K562 (cell line): ENCODE results near the gene PRDM16. TPM values are rescaled to one million over a fixed set of nuclear protein-coding genes. Genes with fewer than 3 reads are reported as not detected.

Experiments used
- ADNP ChIP-seq: fragments of 200-800 bp; sonication (Bioruptor generic); IDR thresholded peaks from 2 replicates; pipeline ENCODE4 v1.6.1; 2016; ENCODE audit warnings: missing genetic modification characterization, missing compliant biosample characterization
- ATF6 ChIP-seq: sonication (generic); formaldehyde crosslinking; IDR thresholded peaks from 2 replicates; pipeline ENCODE4 v1.4.0; 2020; ENCODE audit warnings: mild to moderate bottlenecking, missing genetic modification reagents
- BDP1 ChIP-seq: IDR thresholded peaks from 3 replicates; pipeline ENCODE4 v1.6.1; 2011; ENCODE audit not compliant: insufficient read length, insufficient read depth
- ETS2 ChIP-seq: IDR thresholded peaks from 2 replicates; pipeline ENCODE4 v1.6.1; 2016; ENCODE audit warnings: borderline replicate concordance, missing genetic modification characterization, mild to moderate bottlenecking, moderate library complexity, missing compliant biosample characterization; ENCODE audit not compliant: poor library complexity, severe bottlenecking
- ETV6 ChIP-seq, 3 experiments: fragments of 150-350 bp in 1 of 3; sonication (generic) in 1 of 3; formaldehyde crosslinking in 1 of 3; IDR thresholded peaks; 2 replicates each; pipeline versions ENCODE4 v1.6.1 to v1.8.0; 2014 to 2022; ENCODE audit warnings: borderline replicate concordance in 2 of 3, low read depth in 2 of 3, antibody characterized with exemption in 1 of 3, low read length in 1 of 3, mild to moderate bottlenecking in 1 of 3, missing genetic modification reagents in 1 of 3
- HOMEZ ChIP-seq: fragments of 250-450 bp; sonication (Bioruptor Pico); IDR thresholded peaks from 2 replicates; pipeline ENCODE4 v1.4.0; 2020; ENCODE audit warnings: mild to moderate bottlenecking, moderate library complexity
- KLF6 ChIP-seq: fragments of 250-450 bp; sonication (Bioruptor Pico); IDR thresholded peaks from 2 replicates; pipeline ENCODE4 v1.4.0; 2020; ENCODE audit warnings: mild to moderate bottlenecking, moderate library complexity, borderline replicate concordance
- NONO ChIP-seq, 2 experiments: fragments of 200-400 bp in 1 of 2; fragments of 450-650 bp in 1 of 2; formaldehyde crosslinking in 1 of 2; IDR thresholded peaks; 2 replicates each; pipeline ENCODE4 v1.6.1; 2017; ENCODE audit warnings: low read depth in 2 of 2, mild to moderate bottlenecking in 2 of 2, moderate library complexity in 2 of 2, low read length in 1 of 2
- RAD21 ChIP-seq, 2 experiments: fragments of 250-450 bp in 1 of 2; fragments of 450-650 bp in 1 of 2; sonication (Bioruptor Pico) in 1 of 2; formaldehyde crosslinking in 1 of 2; IDR thresholded peaks in 1 of 2; conservative IDR thresholded peaks in 1 of 2; 2 replicates each; pipeline versions ENCODE4 v1.4.0 to v1.8.0; 2020 to 2022; ENCODE audit warnings: mild to moderate bottlenecking in 2 of 2, moderate library complexity in 1 of 2
- RBM39 ChIP-seq: fragments of 200-400 bp; formaldehyde crosslinking; optimal IDR thresholded peaks from 2 replicates; pipeline ENCODE3; 2018; ENCODE audit warnings: low read depth, low read length
- ZBTB11 ChIP-seq, 3 experiments: fragments of 200-800 bp in 1 of 3; fragments of 250-450 bp in 1 of 3; fragments of 450-650 bp in 1 of 3; sonication (Bioruptor Pico) in 1 of 3; sonication (Bioruptor generic) in 1 of 3; formaldehyde crosslinking in 1 of 3; IDR thresholded peaks; 2 replicates each; pipeline versions ENCODE4 v1.6.1 to v1.8.0; 2016 to 2022; ENCODE audit warnings: mild to moderate bottlenecking in 2 of 3, missing genetic modification characterization in 2 of 3, missing compliant biosample characterization in 1 of 3, moderate library complexity in 1 of 3
- ZBTB5 ChIP-seq: fragments of 450-650 bp; IDR thresholded peaks from 2 replicates; pipeline ENCODE4 v1.6.1; 2017; ENCODE audit warnings: antibody characterized with exemption
- ZFP30 ChIP-seq: fragments of 250-450 bp; sonication (Bioruptor Pico); IDR thresholded peaks from 2 replicates; pipeline ENCODE4 v1.8.0; 2022; ENCODE audit warnings: moderate library complexity, mild to moderate bottlenecking, inconsistent platforms, borderline replicate concordance
- ZNF134 ChIP-seq: fragments of 250-450 bp; sonication (Bioruptor Pico); conservative IDR thresholded peaks from 2 replicates; pipeline ENCODE4 v1.4.0; 2020
- polyA plus RNA-seq, 8 experiments: library from polyadenylated mRNA; depleted of rRNA in 4 of 8; stranded (reverse) in 5 of 8; unstranded in 3 of 8; fragments of >200 nt; fragmentation: Nextera tagmentation in 2 of 8; fragmentation: Illumina TruSeq in 1 of 8; extraction: Ambion mirVana in 2 of 8; extraction: Trizol in 1 of 8; gene quantifications; 2 replicates each; pipeline versions ENCODE4 v1.2.1 to v1.2.3, GENCODE V29; 2011 to 2014; ENCODE audit warnings: inconsistent platforms in 1 of 8, missing spikeins in 1 of 8
- total RNA-seq, 7 experiments: library from RNA; depleted of rRNA in 6 of 7; stranded (reverse); fragments of >200 nt in 6 of 7; fragmentation: Illumina TruSeq in 2 of 7; extraction: Trizol in 2 of 7; gene quantifications; 2 replicates each; pipeline versions ENCODE4 v1.2.1 to v1.2.3, GENCODE V29; 2011 to 2021; ENCODE audit warnings: low replicate concordance in 1 of 7
- TF ChIP-seq, protein P1 (sequence below): fragments of 450-650 bp; formaldehyde crosslinking; IDR thresholded peaks from 2 replicates; pipeline ENCODE4 v1.4.0; 2022; ENCODE audit warnings: missing genetic modification characterization

The PRDM16 gene
- total and polyA plus RNA-seq, 9 of the 15 experiments (the other 6 are each of a cell fraction or from before 2014, with no cell fraction given), result 0.10 to 0.27 TPM; not detected in 7

GRCh38 chr1:3319874-3320245, 250.9 kb downstream of the PRDM16 start (continued):
- TF ChIP-seq HOMEZ (CRISPR knock-in tag) (no peak), RAD21 (CRISPR knock-in tag; conservative IDR thresholded peaks at IDR 0.05 in 1 of 2, IDR thresholded peaks at IDR 0.05 in 1 of 2) (peak; percentile 40 to 69), ATF6 (CRISPR knock-in tag) (no peak), BDP1 (no peak), ADNP (tag) (no peak), ZNF134 (CRISPR knock-in tag) (no peak), ZFP30 (CRISPR knock-in tag) (no peak), NONO (IDR thresholded peaks at IDR 0.05; ENCODE audit: low read depth in 2 of 2, low read length in 1 of 2) (no peak), ETS2 (no peak), ZBTB11 (CRISPR knock-in tag; IDR thresholded peaks at IDR 0.05) (no peak), ZBTB5 (no peak), RBM39 (no peak), ETV6 (IDR thresholded peaks at IDR 0.05; ENCODE audit: borderline replicate concordance in 1 of 2, low read depth in 2 of 2, low read length in 1 of 2) (no peak), ETV6 (CRISPR knock-in tag; IDR thresholded peaks at IDR 0.05; ENCODE audit: borderline replicate concordance) (no peak), KLF6 (CRISPR knock-in tag) (no peak)
- TF ChIP-seq, protein P1, sequence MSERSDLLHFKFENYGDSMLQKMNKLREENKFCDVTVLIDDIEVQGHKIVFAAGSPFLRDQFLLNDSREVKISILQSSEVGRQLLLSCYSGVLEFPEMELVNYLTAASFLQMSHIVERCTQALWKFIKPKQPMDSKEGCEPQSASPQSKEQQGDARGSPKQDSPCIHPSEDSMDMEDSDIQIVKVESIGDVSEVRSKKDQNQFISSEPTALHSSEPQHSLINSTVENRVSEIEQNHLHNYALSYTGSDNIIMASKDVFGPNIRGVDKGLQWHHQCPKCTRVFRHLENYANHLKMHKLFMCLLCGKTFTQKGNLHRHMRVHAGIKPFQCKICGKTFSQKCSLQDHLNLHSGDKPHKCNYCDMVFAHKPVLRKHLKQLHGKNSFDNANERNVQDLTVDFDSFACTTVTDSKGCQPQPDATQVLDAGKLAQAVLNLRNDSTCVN (CRISPR knock-in tag), result no peak
